GM18505 (cell line): Measurements from ENCODE around the gene ITPRID2.

Experiments
- ATAC-seq: cut with Tn5 transposase; IDR thresholded peaks from one replicate; pipeline ENCODE4 v1.9.1; 2021; ENCODE audit not compliant: unreplicated experiment
- POLR2A ChIP-seq: IDR thresholded peaks from 4 replicates; pipeline ENCODE4 v1.6.1; 2011; ENCODE audit warnings: borderline replicate concordance; ENCODE audit not compliant: insufficient read depth, insufficient read length; ENCODE audit errors: extremely low read depth

Gene ITPRID2

GRCh38 chr2:181891258-181891965, at the start of gene ITPRID2:
ITPRID2 (plus strand) TSS chr2:181891730; CDS start chr2:181892067, 337 bp downstream.
- ATAC-seq, result peak; percentile 93
- TF ChIP-seq POLR2A, result no peak

GRCh38 chr2:181844551-181845290, 46.8 kb upstream of the ITPRID2 start:
- TF ChIP-seq POLR2A, result no peak
- ATAC-seq, result no peak

GRCh38 chr2:181846399-181847197, 44.9 kb upstream of the ITPRID2 start:
- no peak for TF ChIP-seq POLR2A
- no peak for ATAC-seq

DNA sequence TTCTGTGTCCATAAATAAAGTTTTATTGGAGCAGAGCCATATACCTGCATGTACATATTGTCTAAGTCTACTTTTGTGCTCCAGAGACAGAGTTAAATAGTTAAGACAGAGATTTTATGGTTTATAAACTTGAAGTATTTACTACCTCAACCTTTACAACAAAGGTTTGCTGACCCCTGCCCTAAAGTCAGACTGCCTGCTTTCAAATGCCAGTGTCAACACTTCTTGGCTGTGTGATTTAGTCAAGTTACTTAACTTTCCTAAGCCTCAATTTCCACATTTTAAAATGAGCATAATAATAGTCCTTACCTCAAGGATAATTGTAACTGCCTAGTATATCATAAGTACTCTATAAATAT, 44.4 kb upstream of the ITPRID2 start:
- no peak for TF ChIP-seq POLR2A
- ATAC-seq, result no peak

DNA sequence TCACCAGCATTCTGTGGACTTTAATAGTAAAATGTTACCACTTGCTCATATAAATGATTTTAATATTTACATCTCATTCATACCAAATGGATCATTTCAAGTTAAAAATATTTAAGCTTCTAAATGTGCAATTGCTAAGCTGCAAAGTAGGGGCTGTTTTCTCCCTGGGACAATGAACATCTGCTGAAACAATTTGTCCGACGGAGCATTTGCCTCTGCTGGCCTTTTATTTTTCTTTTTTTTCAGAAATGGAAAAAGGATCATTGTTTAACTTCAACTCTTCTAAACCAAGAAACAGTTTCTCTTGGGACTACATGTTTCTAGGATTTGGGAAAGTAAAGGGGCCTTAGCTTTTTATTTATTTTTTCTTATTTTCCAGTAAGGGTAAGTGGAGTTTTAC, 43.8 kb upstream of the ITPRID2 start:
- ATAC-seq, result no peak

DNA sequence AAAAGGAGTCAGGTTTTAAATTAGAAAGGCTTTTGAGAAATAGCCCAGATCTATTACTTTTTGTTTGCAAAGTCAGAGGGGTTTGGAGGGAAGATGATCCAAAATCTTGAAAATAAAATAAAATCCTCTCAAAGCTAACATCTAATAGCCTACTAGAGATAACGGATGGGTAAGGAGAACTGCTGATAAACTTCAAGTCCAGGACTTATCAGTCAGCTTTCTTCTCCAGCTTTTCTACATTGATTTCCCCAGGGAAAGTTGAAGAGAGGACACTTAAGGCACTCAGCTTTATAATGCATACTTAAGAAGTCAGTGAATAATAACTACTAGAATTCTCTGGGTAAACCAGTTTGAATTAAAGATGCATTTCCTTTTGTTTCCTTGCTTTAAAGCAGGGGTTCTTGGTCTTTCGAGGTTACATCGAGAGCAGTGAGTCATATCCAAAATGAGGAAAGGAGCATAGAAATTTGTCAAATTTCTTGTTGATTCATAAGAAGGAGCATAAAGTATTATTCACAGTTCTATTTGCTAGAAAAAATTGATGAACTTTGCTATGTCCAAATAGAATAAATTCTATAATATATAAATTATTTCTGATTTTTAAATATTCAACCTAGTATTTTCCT, 43.2 kb upstream of the ITPRID2 start:
- ATAC-seq, result no peak
- no peak for TF ChIP-seq POLR2A

More for the DNA sequence above, 43.8 kb upstream of the ITPRID2 start:
- TF ChIP-seq POLR2A, result no peak

GRCh38 chr2:181849601-181850000, 41.9 kb upstream of the ITPRID2 start:
- no peak for ATAC-seq
- no peak for TF ChIP-seq POLR2A

- no peak for TF ChIP-seq POLR2A
- ATAC-seq, result peak; percentile 47
Measured at GRCh38 chr2:181850936-181851560, 40.5 kb upstream of the ITPRID2 start.

GRCh38 chr2:181851726-181852125, 39.8 kb upstream of the ITPRID2 start:
- no peak for TF ChIP-seq POLR2A
- no peak for ATAC-seq

GRCh38 chr2:181853696-181854095, 37.8 kb upstream of the ITPRID2 start:
- no peak for TF ChIP-seq POLR2A
- ATAC-seq, result no peak

DNA sequence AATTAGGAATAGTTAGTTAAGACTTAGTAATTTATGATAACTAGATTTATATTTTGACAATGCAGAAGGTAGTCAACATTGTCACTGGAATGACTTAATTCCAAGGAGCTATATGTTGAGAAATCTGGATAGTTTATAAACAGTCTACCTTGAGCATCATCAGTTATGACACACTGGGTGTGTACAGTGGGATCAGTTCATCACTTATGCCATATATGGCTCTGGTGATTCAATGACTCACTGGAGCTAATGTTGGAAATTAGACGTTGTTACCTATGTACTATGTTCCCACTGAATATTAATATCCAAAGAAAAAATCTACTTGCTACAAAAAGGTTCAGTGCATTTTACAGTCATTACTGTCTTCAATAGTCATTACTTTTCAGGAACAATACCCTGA, 34.0 kb upstream of the ITPRID2 start:
- TF ChIP-seq POLR2A, result no peak
- ATAC-seq, result no peak

DNA sequence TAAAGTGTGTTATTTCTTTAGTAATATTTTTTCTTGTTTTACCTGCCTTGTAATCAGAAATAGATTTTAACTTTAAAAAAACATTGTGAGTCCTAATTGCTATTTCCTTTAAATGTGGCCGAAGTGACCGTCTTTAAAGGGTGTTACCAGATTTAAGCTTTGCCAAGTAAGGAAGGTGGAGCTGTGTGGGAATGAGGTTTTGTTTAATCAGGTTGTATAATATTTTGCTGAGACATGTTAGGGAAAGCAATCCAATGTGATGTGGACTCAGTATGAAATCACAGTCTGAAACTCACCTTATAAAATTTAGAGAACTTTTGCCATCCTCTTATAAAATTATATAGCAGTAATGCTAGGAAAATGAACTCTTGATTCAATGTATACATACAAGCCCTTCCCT, 32.9 kb upstream of the ITPRID2 start:
- no peak for TF ChIP-seq POLR2A
- no peak for ATAC-seq

DNA sequence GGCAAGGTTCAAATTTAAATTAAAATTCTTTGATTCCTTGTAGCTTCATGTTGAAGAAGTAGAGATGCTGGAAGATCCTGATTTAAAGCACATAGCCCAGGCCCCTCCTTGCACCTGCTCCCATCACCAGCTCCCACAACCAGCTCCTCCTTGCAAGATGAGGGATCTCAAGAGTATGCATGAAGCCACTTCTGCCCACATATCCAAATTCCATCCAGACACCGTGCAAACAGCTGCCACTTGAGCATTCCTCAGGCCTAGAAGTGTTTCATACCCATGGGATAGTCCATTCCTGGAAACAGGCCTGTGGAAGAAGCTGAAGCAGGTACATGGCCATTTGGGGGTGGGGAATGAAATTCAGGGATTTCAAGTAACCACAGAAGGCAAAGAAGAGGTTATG, 32.4 kb upstream of the ITPRID2 start:
- ATAC-seq, result no peak
- no peak for TF ChIP-seq POLR2A

DNA sequence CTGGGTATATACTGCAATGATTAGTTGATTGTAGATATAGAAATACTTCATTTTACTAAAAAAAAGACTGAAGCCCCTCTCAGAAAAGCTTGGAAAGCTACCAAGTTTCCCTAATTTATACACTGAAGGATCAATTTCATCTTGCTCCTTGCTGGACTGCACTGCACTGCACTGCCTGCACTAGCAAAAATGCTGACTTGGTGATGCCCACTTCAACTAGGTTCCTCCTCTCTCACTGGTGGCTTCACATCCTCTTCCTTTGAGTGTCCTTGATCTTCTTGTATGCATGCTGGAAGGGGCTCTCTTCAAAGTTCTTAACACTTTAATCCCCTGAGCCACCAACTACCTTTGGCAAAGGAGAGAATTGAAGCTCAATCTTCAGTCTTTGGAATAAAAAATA, 31.7 kb upstream of the ITPRID2 start:
- ATAC-seq, result no peak
- no peak for TF ChIP-seq POLR2A

DNA sequence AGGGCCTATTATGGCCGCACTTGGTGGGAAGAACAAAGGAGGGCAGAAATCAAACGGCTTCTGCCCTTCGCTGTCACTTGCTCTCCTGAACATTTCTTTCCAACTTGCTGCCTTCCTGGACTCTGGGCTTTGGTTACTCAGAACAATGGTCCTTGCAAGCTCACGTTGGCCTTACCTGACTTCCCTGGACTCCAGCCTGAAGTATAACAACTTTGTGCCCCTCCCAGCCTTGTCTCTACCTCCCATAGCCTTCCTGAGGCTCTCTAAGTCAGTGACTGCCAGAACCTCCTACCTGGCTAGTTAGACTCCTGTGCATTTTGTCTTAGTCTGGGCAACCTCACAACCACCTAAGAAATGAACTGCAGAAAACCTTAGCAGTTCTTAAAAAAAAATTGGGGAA, 30.2 kb upstream of the ITPRID2 start:
- ATAC-seq, result no peak
- no peak for TF ChIP-seq POLR2A
